Activated CD8-positive, alpha-beta memory T cell treated with anti-CD3 and anti-CD28 coated beads, Interleukin-2, amount 50 U/mL, for 24 hours (primary cell): ENCODE measurements around the gene ZKSCAN1.
"Not testable (repeated sequence)": the region's sequence is repeated elsewhere in the genome, so short reads cannot be mapped to it uniquely, and the experiment has no call there.

Experiments
- DNase-seq: peaks from one replicate; pipeline ENCODE4 v3.0.0-alpha.2; 2020; ENCODE audit errors: extremely low read depth

ZKSCAN1 gene

GRCh38 chr7:100015232-100016214, at the start of gene ZKSCAN1:
Gene ZKSCAN1 (plus strand): TSS chr7:100015596. CDS start chr7:100023507, 7,911 bp downstream.
- DNase-seq: peak; percentile 63

- no peak for DNase-seq
Measured at GRCh38 chr7:99969298-99969697, 46.1 kb upstream of the ZKSCAN1 start.

DNA sequence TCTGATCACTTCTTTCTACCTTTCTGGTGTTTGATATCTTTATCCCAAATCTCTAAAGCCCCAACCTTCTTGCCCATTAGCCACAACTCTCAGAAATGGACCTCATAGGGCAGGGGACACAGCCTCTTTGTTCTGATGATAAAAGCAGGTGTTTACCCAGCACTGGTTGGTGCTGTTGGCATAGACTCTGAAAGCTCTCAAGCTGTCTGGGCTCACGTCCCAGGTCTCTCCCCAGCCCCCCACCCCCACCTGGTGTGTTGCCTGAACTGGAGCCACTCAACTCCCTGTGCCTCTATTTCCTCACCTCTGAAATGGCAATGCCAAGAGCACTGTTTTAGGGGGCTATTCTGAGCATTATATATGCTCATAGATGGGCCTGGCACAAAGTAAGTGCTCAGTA, 45.6 kb upstream of the ZKSCAN1 start:
- DNase-seq: not testable (repeated sequence)

DNA sequence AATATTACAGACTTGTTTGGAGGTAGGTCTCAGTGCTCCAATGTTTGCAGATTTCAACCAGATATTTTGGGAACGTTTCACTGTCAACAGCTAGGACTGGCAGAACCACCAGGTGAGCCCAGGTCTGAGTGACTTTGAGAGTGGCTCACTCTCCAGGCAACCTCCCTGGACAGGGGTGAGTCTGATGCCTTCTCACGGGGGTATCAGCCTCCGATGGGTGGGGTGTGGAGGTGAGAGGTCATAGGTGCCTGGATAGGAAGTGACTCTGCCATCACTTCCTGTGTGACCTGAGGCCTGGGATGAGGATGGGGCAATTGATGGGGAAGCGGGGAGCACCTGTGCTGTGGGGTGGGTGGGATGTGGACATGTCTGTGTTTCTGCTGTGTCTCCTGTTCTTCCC, 44.2 kb upstream of the ZKSCAN1 start:
- DNase-seq: no peak

DNA sequence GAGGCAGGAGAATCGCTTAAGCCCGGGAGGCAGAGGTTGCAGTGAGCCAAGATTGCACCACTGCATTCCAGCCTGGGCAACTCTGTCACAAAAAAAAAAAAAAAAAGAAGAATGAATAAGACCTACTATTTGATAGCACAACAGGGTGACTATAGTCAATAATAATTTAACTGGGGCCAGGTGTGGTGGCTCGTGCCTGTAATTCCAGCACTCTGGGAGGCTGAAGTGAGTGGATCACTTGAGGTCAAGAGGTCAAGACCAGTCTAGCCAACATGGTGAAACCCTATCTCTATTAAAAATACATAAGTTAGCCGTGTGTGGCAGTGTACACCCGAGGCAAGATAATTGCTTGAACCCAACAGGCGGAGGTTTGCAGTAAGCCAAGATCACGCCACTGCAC, 41.6 kb upstream of the ZKSCAN1 start:
- not testable (repeated sequence) for DNase-seq

DNA sequence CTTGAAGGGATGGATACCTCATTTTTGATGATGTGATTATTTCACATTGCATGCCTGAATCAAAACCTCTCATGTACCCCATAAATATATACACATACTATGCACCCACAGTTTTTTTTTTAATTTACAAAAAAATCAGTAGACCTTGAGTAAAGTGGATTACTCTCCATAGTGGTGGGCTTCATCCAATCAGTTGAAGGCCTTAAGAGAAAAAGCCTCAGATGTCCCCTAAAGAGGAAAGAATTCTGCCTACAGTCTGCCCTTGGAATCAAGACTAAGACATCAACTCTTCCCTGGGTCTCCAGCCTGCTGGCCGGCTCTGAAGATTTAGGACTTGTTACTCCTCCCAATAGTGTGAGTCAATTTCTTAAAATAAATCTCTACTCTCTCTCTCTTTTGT, 40.7 kb upstream of the ZKSCAN1 start:
- DNase-seq: no peak

DNA sequence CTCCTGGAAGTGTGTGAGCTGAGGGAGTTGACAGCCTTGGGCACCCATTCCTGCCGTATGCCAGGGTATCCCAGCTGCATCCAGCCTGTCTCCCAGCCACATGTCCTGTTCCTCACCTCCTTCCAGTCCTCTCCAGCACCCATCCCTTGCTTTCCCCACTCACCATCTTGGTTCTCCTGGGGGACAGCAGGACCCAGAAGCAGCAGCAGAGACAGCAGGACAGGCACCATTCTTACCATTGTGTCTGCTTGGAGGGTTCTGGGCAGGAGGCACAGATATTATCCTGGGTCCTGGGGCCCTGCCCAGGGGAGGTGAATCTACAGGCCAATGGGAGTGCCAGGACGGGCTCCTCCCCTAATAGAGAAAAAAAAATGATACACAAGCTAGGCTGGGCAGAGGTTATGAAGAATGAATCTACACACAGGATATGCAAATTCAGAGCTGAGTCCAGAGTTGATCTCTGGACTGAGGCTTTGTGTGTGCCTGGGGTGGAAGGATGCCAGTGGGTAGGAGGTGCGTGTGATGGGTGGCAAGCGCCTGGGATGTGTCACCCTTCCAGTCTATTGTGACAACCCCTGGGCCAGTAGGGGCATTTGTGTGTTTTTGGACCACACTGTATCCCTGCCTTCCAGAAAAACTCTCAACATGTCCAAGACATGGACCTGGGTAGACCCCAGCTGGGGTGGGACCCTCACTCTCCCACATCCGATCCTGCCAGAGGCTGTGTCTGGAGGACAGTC, 39.4 kb upstream of the ZKSCAN1 start, which contains the start of gene AZGP1:
Gene AZGP1, minus strand, starts transcription at position 250 of the 740 bp plus-strand sequence. Its CDS starts 11 bp downstream, at position 239.
- no peak for DNase-seq

GRCh38 chr7:99976626-99977025, 38.8 kb upstream of the ZKSCAN1 start:
- no peak for DNase-seq

- peak; percentile 34 for DNase-seq
Measured at GRCh38 chr7:99979814-99980225, 35.6 kb upstream of the ZKSCAN1 start.

GRCh38 chr7:99980448-99980872, 34.9 kb upstream of the ZKSCAN1 start:
- not testable (repeated sequence) for DNase-seq

GRCh38 chr7:99981066-99981465, 34.3 kb upstream of the ZKSCAN1 start:
- not testable (repeated sequence) for DNase-seq

- DNase-seq: no peak
Measured at GRCh38 chr7:99984593-99984992, 30.8 kb upstream of the ZKSCAN1 start.

DNA sequence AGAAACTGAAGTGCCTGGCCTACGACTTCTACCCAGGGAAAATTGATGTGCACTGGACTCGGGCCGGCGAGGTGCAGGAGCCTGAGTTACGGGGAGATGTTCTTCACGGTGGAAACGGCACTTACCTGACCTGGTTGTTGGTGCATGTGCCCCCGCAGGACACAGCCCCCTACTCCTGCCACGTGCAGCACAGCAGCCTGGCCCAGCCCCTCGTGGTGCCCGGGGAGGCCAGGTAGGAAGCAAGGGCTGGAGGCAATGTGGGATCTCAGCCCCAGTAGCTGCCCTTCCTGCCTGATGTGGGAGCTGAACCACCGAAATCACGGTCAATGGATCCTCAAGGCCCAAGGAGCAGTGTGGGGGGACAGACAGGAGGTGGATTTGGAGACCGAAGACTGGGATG, 28.1 kb upstream of the ZKSCAN1 start:
- DNase-seq: not testable (repeated sequence)

DNA sequence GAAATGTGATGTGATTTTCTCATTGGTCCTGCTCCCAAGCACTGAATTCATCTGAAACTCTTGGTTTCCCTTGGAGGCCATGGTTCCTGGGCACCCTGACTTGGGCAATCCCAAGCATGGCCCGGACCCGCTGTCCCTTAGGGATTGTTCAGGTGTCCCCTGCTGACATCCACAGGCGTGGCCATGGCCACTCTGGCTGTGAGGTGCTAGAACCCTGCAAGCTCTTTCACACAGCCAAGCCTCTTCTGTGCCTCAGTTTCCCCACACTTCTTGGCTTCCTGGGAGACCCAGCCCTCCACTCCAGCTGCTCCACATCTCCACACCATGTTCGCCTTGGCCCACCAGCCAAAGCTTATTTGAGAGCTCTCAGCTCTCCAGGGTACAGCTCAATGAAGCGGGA, 27.6 kb upstream of the ZKSCAN1 start:
- no peak for DNase-seq

DNA sequence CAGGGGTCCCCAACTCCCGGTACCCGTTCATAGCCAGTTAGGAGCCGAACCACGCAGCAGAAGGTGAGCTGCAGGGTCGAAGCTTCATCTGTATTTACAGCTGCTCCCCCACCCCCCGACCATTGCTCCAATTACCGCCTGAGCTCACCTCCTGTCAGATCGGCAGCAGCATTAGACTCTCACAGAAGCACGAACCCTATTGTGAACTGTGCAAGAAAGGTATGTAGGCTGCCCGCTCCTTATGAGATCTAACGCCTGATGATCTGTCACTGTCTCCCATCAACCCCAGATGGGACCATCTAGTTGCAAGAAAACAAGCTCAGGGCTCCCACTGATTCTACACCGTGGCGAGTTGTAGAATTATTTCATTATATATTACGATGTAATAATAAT, 24.9 kb upstream of the ZKSCAN1 start:
- no peak for DNase-seq

GRCh38 chr7:99991543-99991942, 23.9 kb upstream of the ZKSCAN1 start:
- DNase-seq: not testable (repeated sequence)

DNA sequence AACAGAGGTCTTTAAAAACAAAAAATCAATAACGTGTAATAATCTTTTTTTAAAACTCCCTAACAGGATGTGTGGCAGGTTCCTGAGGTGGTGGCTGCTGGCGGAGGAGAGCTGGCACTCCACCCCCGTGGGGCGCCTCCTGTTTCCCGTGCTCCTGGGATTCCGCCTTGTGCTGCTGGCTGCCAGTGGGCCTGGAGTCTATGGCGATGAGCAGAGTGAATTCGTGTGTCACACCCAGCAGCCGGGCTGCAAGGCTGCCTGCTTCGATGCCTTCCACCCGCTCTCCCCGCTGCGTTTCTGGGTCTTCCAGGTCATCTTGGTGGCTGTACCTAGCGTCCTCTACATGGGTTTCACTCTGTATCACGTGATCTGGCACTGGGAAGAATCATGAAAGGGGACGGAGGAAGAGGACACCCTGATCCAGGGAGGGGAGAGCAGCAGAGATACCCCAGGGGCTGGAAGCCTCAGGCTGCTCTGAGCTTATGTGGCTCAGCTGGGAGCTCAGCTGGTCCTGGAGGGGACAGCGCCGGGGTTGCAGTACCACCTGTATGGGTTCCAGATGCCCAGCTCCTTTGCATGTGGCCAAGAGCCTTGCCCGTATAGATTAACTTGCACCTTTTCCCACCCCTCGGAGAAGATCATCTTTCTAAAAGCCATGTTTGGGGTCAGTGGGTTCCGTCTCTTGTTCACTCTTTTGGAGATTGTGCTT, 22.9 kb upstream of the ZKSCAN1 start:
- DNase-seq: no peak

DNA sequence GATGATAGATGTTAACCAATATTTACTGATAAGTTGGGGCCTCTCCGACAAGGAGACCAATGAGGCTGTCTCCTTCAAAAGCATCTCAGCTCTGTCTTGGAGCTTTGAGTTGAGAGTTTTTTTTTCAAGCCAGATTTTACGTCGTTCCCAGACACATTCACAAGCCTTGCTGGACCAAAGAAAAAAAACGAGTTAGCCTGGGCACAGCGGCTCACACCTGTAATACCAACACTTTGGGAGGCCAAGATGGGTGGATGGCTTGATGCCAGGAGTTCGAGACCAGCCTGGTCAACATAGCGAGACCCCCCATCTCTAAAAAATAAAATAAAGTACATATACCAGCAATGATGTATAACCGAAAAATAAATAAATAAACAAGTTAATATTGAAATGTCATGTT, 20.6 kb upstream of the ZKSCAN1 start:
- DNase-seq: no peak

DNA sequence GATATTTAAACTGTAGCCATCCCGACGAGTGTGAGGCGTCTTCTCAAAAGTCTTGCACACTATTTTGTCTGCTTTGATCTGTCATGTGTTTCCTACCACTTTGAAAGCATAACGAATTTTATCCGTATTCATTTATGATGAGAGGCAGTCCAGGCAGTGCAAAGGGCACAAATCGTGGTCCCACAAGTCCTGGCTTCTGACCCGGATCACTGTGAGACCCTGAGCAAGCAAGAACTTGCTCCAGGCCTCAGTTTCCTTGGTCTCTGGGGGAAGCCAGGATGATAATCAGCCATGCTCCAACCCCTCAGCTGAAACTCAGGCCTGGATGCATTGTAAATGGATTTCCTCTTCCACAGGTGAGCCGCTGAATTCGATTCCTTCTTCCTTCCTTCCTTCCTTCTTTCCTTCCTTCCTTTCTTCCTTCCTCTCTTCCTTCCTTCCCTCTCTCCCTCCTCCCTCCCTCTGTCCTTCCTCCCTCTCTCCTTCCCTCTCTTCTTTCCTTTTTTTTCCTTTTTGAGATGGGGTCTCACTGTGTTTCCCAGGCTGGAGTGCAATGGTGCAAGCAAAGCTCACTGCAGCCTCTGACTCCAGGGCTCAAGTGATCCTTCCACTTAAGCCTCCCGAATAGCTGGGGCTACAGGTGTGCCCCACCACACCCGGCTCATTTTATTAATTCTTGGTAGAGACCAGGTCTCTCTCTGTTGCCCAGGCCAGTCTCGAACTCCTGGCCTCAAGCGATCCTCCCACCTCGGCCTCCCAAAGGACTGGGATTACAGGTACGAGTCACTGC, 18.4 kb upstream of the ZKSCAN1 start:
- no peak for DNase-seq

GRCh38 chr7:99997545-99998137, 17.8 kb upstream of the ZKSCAN1 start:
- DNase-seq: peak; percentile 21

GRCh38 chr7:100000239-100000638, 15.2 kb upstream of the ZKSCAN1 start:
- DNase-seq: no peak
